HEK293 (cell line): ENCODE data around the gene MTA3.

Experiments
- CTCF ChIA-PET: fragments of 350-600 bp; formaldehyde crosslinking; extraction: SDS; loops from one replicate; lab custom pipeline; 2021; ENCODE audit warnings: antibody characterized with exemption; lab: Yijun Ruan, JAX
- POLR2A ChIA-PET: fragments of 300-600 bp; formaldehyde crosslinking; extraction: SDS; loops from one replicate; lab custom pipeline; 2020; ENCODE audit warnings: antibody characterized with exemption, inconsistent platforms; lab: Yijun Ruan, JAX
- H3K27ac ChIP-seq: fragments of 200-500 bp; sonication (Bioruptor generic); 2 replicates; pipeline ENCODE4 v1.5.1; 2014; ENCODE audit warnings: low read depth, low read length, control low read depth, inconsistent platforms; ENCODE audit errors: extremely low read depth
- H3K36me3 ChIP-seq, 2 experiments: fragments of 200-500 bp in 1 of 2; sonication (Bioruptor generic) in 1 of 2; 1 replicate in 1 of 2; 2 replicates in 1 of 2; pipeline ENCODE4 v1.5.1; 2014 to 2017; ENCODE audit warnings: inconsistent platforms in 2 of 2, low read length in 2 of 2; ENCODE audit not compliant: control insufficient read depth in 2 of 2, insufficient read depth in 1 of 2
- H3K4me1 ChIP-seq: fragments of 200-500 bp; sonication (Bioruptor generic); 2 replicates; pipeline ENCODE4 v1.5.1; 2014; ENCODE audit warnings: mild to moderate bottlenecking, low read length, inconsistent platforms; ENCODE audit not compliant: control insufficient read depth, insufficient read depth
- H3K4me3 ChIP-seq: 2 replicates; pipeline ENCODE4 v1.5.1; 2011; ENCODE audit warnings: low read depth, mild to moderate bottlenecking, control low read depth, low read length, moderate library complexity
- H3K9me3 ChIP-seq: fragments of 200-500 bp; sonication (Bioruptor generic); 2 replicates; pipeline ENCODE4 v1.5.1; 2014; ENCODE audit warnings: low read depth, low read length, inconsistent platforms; ENCODE audit not compliant: control insufficient read depth, insufficient read depth
- EGR2 ChIP-seq: fragments of 450-650 bp; formaldehyde crosslinking; IDR thresholded peaks from 2 replicates; pipeline ENCODE4 v1.5.1; 2016; ENCODE audit warnings: low read depth, missing biosample characterization, missing genetic modification characterization
- GFI1B ChIP-seq: fragments of 450-650 bp; formaldehyde crosslinking; IDR thresholded peaks from 2 replicates; pipeline ENCODE4 v1.5.1; 2016; ENCODE audit warnings: missing biosample characterization, missing genetic modification characterization
- SP7 ChIP-seq: fragments of 450-650 bp; formaldehyde crosslinking; IDR thresholded peaks from 2 replicates; pipeline ENCODE4 v1.5.1; 2016; ENCODE audit warnings: missing biosample characterization, missing genetic modification characterization
- YY2 ChIP-seq: fragments of 450-650 bp; formaldehyde crosslinking; IDR thresholded peaks from 2 replicates; pipeline ENCODE4 v1.5.1; 2016; ENCODE audit warnings: missing biosample characterization, missing genetic modification characterization
- ZBTB17 ChIP-seq: fragments of 450-650 bp; formaldehyde crosslinking; IDR thresholded peaks from 2 replicates; pipeline ENCODE4 v1.5.1; 2016; ENCODE audit warnings: missing biosample characterization, missing genetic modification characterization
- ZFHX2 ChIP-seq: fragments of 450-650 bp; formaldehyde crosslinking; conservative IDR thresholded peaks from 2 replicates; pipeline ENCODE4 v1.5.1; 2016; ENCODE audit warnings: missing biosample characterization, missing genetic modification characterization
- ZIC2 ChIP-seq: fragments of 450-650 bp; formaldehyde crosslinking; IDR thresholded peaks from 2 replicates; pipeline ENCODE4 v1.5.1; 2016; ENCODE audit warnings: missing biosample characterization, missing genetic modification characterization
- ZNF114 ChIP-seq: fragments of 450-650 bp; formaldehyde crosslinking; IDR thresholded peaks from 2 replicates; pipeline ENCODE4 v1.5.0; 2017; ENCODE audit warnings: missing biosample characterization, missing genetic modification characterization
- ZNF16 ChIP-seq: fragments of 450-650 bp; formaldehyde crosslinking; IDR thresholded peaks from 2 replicates; pipeline ENCODE4 v1.5.1; 2016; ENCODE audit warnings: low read depth, missing biosample characterization, missing genetic modification characterization
- TF ChIP-seq, protein P1 (sequence below): fragments of 450-650 bp; formaldehyde crosslinking; IDR thresholded peaks from 2 replicates; pipeline ENCODE4 v1.5.1; 2017; ENCODE audit warnings: missing biosample characterization, missing genetic modification characterization
- TF ChIP-seq, protein P2 (sequence below): fragments of 450-650 bp; formaldehyde crosslinking; IDR thresholded peaks from 2 replicates; pipeline ENCODE4 v1.5.1; 2017; ENCODE audit warnings: missing biosample characterization, missing genetic modification characterization
- TF ChIP-seq, protein P3 (sequence below): fragments of 450-650 bp; formaldehyde crosslinking; IDR thresholded peaks from 2 replicates; pipeline ENCODE4 v1.5.1; 2016; ENCODE audit warnings: missing biosample characterization, missing genetic modification characterization, borderline replicate concordance
- TF ChIP-seq, protein P4 (sequence below): fragments of 450-650 bp; formaldehyde crosslinking; IDR thresholded peaks from 2 replicates; pipeline ENCODE4 v1.5.1; 2017; ENCODE audit warnings: missing biosample characterization, mild to moderate bottlenecking, missing genetic modification characterization, moderate library complexity

The MTA3 gene

DNA sequence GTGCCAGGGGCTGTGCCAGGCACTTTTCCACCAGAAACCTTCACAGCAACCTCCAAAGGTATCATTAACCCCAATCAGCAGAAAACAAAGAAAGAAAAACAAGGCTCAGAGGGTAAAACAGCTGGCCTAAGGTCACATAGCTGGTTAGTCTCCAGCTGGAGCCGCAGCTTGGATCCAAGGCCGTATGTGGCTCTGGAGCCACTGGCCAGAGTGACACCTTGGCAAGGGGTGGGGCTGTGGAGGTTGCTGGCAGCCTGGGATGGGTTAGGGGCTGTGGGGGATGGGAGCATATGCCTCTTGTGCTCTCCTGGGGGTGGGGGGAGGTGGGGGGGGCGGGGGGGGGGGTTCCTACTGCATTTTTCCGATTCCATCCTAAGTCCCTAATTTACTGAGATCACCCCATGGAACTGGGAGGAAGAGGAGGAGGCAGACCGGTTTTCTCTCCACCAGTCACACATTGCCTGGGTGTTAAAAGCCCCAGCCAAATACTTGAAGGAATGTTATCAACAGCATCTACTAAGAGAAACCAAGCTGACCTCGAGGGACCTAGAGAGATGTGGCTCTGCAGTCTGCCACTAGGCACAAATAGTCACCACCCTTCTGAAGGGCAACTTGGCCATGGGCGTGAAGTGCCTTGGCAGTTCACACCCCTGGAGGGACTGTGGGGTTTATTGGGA is 215.9 kb downstream of the MTA3 start:
- H3K36me3 ChIP-seq: no peaks in the 10 kb centered on the region
- H3K9me3 ChIP-seq: no peaks in the 10 kb centered on the region
- POLR2A ChIA-PET: no interaction called here
- CTCF ChIA-PET: interaction anchor here (1.0 kb wide), 1 partner anchor 26 kb away, joined by 3 read pairs; no protein-coding TSS in a partner anchor
- no peak overlapping the region for H3K4me3 ChIP-seq
- no peaks in the 10 kb centered on the region for H3K4me1 ChIP-seq
- TF ChIP-seq ZNF114: no peak
- TF ChIP-seq YY2 (tag by site-specific recombination): no peak
- no peak for TF ChIP-seq GFI1B (tag by site-specific recombination)
- TF ChIP-seq, protein P1, sequence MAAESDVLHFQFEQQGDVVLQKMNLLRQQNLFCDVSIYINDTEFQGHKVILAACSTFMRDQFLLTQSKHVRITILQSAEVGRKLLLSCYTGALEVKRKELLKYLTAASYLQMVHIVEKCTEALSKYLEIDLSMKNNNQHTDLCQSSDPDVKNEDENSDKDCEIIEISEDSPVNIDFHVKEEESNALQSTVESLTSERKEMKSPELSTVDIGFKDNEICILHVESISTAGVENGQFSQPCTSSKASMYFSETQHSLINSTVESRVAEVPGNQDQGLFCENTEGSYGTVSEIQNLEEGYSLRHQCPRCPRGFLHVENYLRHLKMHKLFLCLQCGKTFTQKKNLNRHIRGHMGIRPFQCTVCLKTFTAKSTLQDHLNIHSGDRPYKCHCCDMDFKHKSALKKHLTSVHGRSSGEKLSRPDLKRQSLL (tag by site-specific recombination): no peak
- TF ChIP-seq, protein P2, sequence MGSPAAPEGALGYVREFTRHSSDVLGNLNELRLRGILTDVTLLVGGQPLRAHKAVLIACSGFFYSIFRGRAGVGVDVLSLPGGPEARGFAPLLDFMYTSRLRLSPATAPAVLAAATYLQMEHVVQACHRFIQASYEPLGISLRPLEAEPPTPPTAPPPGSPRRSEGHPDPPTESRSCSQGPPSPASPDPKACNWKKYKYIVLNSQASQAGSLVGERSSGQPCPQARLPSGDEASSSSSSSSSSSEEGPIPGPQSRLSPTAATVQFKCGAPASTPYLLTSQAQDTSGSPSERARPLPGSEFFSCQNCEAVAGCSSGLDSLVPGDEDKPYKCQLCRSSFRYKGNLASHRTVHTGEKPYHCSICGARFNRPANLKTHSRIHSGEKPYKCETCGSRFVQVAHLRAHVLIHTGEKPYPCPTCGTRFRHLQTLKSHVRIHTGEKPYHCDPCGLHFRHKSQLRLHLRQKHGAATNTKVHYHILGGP (tag by site-specific recombination): no peak
- no peak for TF ChIP-seq ZBTB17 (tag by site-specific recombination)
- no peak overlapping the region for H3K27ac ChIP-seq

DNA sequence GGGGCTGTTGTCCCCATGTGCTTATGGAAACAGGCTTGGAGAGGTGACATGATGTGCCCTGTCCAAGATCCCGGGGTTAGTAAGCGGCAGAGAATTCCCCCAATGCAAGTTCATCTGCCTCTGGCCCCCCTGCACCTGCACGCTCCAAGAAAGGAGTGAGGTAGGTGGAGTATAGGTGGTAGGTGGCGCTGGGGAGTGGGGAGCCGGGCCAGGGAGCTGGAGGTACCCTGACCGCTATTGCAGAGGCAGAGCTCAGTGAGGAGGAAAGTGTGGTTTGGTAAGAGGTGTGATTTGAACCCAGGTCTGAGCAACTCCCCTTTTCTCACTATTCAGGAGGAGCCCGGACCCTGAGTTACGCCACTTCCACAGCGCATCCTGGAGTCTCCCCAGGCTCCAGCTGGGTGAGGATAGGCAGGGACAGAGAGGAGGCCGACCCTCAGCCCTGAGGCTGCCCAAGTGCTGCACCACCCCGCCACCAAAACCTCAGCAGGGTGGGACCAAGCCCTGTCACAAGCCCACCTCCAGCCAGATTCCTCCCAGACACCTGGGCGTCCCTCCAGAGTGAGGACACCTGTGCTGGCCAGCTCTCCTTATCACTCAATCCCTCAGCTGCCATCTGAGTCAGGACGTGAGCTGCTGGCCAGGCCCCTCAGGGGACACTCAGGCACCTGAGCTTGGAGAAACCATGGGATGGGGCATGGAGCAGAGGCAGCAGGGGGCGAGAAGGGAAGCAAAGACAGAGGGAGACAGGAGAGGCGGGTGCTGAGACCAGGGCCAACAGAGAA is 218.3 kb downstream of the MTA3 start:
- H3K4me3 ChIP-seq: no peak overlapping the region
- H3K27ac ChIP-seq: no peak overlapping the region
- no peaks in the 10 kb centered on the region for H3K4me1 ChIP-seq
- ChIA-PET CTCF (interaction anchor here (0.5 kb wide), 1 partner anchor 157 kb away, joined by 3 read pairs; no protein-coding TSS in a partner anchor), POLR2A (no interaction called here)
- H3K36me3 ChIP-seq: no peaks in the 10 kb centered on the region
- no peaks in the 10 kb centered on the region for H3K9me3 ChIP-seq
- TF ChIP-seq, protein P3, sequence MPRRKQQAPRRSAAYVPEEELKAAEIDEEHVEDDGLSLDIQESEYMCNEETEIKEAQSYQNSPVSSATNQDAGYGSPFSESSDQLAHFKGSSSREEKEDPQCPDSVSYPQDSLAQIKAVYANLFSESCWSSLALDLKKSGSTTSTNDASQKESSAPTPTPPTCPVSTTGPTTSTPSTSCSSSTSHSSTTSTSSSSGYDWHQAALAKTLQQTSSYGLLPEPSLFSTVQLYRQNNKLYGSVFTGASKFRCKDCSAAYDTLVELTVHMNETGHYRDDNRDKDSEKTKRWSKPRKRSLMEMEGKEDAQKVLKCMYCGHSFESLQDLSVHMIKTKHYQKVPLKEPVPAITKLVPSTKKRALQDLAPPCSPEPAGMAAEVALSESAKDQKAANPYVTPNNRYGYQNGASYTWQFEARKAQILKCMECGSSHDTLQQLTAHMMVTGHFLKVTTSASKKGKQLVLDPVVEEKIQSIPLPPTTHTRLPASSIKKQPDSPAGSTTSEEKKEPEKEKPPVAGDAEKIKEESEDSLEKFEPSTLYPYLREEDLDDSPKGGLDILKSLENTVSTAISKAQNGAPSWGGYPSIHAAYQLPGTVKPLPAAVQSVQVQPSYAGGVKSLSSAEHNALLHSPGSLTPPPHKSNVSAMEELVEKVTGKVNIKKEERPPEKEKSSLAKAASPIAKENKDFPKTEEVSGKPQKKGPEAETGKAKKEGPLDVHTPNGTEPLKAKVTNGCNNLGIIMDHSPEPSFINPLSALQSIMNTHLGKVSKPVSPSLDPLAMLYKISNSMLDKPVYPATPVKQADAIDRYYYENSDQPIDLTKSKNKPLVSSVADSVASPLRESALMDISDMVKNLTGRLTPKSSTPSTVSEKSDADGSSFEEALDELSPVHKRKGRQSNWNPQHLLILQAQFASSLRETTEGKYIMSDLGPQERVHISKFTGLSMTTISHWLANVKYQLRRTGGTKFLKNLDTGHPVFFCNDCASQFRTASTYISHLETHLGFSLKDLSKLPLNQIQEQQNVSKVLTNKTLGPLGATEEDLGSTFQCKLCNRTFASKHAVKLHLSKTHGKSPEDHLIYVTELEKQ (tag by site-specific recombination): no peak
- TF ChIP-seq, all 188 proteins: peak for 0

DNA sequence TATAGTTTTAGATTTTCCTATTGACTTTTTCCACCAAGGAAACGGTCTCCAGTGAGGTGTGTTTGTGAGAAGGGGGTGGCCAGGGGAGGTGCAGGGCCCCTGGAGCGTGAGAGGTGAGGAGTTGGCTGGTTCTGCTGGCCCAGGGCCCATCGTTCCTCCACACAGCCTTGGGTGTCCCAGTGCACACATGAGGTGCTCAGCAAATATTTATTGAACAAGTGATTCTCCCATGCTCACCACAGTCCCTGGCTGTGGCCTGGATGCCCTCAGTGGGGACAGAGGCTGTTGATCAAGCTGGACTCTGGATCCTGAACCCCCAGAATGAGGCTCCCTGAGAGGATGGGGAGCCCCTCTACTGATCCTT is 219.0 kb downstream of the MTA3 start:
- TF ChIP-seq ZNF16 (tag by site-specific recombination): no peak
- Histone ChIP-seq H3K36me3 (no peaks in the 10 kb centered on the region), H3K4me1 (no peaks in the 10 kb centered on the region), H3K4me3 (no peak overlapping the region), H3K27ac (no peak overlapping the region), H3K9me3 (no peaks in the 10 kb centered on the region)
- POLR2A ChIA-PET: no interaction called here
- CTCF ChIA-PET: interaction anchor here (0.5 kb wide), 1 partner anchor 158 kb away, joined by 3 read pairs; no protein-coding TSS in a partner anchor

DNA sequence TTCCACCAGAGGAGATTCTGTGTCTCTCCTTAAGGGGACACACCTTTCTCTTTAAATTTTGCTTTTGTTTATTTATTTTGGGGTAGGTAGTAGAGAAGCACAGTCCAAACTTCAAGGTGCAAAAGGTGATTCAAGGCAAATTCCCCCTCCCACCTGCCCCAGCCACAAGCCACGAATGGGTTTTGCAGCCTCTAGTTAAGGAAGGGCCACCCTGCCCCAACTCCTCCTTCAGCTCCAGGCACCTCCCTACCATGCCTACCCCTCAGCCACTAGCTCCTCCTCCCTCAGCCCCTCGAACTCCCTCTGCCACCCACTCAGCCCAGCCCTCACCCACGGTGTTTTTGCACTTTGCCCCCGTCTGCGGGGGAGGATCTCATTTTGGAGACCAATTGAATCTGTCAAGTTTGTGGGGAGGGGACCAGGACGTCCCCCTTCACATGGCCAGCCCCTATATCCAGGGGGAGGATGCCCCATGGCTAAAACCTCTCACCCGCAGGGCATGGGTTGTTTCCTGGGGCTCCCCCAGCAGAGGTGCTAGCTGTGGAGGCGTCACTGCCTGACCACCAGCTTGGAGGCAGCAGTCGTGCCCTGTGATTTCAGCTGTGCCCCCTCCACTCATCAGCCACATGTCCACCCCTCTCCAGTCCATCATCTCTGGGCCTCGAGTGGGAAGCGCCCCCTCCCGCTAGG is 219.5 kb downstream of the MTA3 start:
- H3K36me3 ChIP-seq: no peaks in the 10 kb centered on the region
- H3K27ac ChIP-seq: no peak overlapping the region
- no peaks in the 10 kb centered on the region for H3K9me3 ChIP-seq
- H3K4me3 ChIP-seq: no peak overlapping the region
- ChIA-PET CTCF (no interaction called here), POLR2A (no interaction called here)
- TF ChIP-seq ZIC2 (tag by site-specific recombination): 0 out of 2 replicates have a peak, but pooled peaks have one; percentile 12
- peak; percentile 83 for TF ChIP-seq ZFHX2
- TF ChIP-seq, protein P4, sequence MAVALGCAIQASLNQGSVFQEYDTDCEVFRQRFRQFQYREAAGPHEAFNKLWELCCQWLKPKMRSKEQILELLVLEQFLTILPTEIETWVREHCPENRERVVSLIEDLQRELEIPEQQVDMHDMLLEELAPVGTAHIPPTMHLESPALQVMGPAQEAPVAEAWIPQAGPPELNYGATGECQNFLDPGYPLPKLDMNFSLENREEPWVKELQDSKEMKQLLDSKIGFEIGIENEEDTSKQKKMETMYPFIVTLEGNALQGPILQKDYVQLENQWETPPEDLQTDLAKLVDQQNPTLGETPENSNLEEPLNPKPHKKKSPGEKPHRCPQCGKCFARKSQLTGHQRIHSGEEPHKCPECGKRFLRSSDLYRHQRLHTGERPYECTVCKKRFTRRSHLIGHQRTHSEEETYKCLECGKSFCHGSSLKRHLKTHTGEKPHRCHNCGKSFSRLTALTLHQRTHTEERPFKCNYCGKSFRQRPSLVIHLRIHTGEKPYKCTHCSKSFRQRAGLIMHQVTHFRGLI (tag by site-specific recombination): no peak
- peak; percentile 67 for TF ChIP-seq EGR2 (tag by site-specific recombination)
- TF ChIP-seq SP7 (tag by site-specific recombination): no peak
- H3K4me1 ChIP-seq: no peaks in the 10 kb centered on the region
